GM21737 (cell line): ENCODE measurements around the gene CAPN10.

ENCODE experiments used
- ATAC-seq: cut with Tn5 transposase; IDR thresholded peaks from one replicate; pipeline ENCODE4 v1.9.1; 2021; ENCODE audit warnings: mild to moderate bottlenecking, moderate library complexity; ENCODE audit not compliant: unreplicated experiment

Gene CAPN10

DNA sequence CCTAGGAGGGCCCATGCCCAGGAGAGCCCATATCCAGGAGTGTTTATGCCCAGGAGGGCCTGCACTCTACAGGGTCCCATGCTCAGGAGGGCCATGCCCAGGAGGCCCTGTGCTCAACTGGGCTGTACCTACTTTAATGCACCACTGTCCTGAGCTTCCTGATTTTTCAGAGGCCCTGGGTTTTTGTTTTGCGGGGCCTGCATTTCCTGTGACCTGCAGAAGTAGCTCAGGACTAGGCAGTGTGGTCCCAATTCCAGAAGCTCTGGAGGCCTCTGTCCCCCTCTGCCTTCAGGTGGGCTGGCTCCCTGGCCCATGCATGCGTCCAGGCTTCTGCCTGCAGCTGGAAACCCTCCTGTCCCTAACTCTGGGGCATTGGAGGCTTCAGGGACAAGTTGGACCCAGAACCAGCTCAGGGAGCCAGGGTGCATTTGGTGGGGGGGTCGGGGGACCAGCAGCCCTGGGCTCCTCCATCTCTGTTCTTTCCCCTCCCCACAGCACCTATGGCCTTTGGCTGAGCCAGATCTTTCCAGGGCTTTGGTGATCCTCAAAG lies 49.5 kb downstream of the CAPN10 start:
- ATAC-seq: no peak

DNA sequence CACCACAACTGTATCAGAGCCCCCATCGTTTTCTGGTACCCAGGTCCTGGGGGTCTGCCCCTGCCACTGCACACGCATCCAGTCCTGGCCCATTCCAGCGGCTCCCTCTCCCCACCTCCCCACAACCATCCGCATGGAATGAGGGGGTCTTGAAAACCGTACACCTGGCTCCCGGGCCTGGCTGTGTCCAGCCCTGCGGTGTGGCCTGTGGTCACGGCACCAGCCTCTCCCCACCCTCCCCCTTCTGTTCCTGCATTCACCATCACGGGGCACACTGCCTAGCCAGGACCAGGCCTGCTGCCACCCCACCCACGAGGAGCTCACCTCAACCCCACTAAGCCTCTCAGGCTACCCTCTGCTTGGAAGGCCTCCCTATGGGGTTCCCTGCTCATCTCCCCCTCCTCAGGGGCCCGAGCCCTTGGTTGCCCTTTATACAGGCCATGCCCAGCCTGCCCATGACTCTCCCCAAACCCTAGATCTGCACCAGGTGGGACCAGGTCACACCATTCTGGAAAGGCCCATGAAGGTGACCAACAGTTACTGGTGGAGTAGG lies 50.1 kb downstream of the CAPN10 start:
- no peak for ATAC-seq

DNA sequence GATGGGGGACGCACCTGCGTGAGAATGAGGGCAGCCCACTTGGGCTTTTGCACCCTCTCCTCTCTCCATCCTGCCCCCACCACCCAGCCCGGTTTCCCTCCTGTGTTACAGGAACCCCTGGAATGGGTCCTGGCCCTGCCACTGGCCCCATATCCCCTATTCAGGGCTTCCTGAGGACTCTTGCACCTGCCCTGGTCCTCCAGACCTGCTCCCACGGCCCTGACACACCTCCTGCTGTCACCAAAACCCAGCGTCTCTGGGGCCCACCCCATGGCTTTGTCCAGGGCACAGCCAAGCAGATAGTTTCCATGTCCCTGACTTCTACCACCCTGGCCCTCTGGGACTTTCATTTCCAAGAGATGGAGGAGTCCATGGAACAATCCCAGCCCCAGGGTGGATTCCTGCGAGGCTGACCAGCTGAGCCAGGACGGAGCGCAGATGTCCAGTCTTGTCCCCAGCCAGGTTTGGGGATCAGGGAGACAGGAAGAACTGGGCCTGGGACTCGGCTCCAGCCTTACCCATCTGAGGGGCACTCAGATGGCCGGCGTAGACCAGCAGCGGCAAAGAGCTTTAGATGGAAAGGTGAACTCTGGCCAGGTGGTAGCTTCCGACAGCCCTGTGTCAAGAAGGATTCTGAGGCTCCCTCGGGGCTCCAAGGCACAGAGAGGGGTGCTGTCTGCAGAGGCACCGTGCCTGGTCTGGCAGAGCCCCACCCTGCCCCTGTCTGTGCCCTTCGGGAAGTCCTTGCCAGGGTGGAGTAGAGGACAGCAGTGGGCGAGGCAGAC lies 50.8 kb downstream of the CAPN10 start:
- ATAC-seq: no peak

DNA sequence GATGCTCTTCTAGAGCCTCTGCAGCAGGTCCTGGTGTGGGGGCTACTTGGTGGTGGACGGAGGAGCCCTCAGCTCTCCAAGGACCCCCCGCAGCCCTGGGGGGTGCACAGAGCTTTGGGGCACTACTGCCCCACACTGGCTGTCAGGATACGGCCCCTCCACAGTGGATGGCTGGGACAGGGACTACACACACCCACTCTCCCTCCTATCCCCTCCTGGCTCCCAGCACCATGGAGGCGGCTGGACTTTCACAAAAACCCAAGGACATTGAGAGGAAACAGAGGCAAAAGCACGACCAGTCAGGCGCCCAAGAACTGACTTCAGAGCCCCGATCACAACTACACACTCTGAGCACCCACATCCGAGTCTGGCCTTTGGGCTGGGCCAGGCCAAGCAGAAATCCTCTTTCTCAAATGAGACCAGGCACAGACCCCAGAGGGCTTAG lies 51.4 kb downstream of the CAPN10 start:
- no peak for ATAC-seq

DNA sequence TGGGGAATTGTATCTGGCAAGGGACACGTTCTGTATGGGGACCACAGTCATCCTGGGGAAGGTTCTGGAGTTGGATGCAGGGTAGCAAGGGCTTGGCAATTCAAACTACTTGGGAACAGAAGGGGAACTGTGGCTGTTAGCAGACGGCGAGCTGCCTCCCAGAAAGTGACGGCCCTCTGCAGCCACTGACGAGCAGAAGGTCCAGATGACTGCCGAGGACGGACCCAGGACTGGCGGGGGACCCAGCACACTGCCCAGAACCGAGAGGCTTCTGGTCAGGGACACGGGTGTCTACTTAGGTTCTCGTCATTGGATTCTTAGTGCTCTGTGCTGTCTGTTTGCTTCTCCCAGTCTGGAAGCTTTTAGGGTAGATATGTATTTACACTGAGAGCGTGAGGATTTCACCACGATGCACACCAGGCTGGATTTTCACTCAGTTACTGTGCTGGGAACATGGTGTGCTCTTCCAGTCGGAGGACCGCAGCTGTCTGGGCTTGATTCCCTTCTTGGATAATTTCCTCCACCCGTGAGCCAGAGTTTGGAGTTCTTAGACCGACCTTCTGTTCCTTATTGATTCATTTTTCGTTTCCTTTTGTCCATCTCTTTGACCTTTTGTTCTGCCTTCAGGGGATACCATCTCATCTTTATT lies 52.1 kb downstream of the CAPN10 start:
- no peak for ATAC-seq

DNA sequence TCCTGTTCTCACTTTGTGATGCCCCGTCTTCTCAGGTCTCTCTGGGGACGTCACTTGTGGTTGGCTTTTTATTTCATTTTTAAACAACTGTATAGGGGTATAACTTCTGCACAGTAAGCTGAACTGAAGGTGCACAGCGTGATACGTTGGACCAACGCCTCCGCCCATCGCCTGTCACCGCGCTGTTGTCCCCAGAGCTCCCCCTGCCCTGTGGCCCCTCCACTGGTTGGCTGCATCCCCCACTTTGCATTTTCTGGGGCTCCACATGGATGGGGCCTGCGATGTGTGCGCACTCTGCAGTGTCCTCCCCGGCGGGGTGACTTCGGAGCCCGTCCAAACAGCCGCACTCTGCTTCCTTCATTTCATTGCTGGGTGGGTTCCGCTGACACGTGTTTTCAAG lies 53.0 kb downstream of the CAPN10 start:
- no peak for ATAC-seq

DNA sequence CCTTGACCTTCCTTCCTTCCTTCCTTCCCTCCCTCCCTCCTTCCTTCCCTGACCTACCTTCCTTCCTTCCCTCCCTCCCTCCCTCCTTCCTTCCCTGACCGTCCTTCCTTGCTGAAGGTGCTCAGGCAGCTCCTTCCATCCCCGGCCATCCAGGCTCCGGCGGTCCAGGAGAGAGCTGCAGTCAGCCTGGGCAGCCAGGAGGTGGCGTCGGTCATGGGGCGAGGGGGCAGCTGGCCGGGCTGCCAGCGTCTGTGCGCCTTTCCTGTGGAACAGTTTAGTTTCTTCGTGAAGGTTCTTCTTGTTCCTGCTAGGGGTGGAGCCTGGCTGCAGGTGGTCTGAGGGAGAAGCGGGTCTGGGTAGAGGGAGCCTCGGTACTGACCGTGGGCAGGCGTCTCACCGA lies 54.4 kb downstream of the CAPN10 start:
- ATAC-seq: no peak

DNA sequence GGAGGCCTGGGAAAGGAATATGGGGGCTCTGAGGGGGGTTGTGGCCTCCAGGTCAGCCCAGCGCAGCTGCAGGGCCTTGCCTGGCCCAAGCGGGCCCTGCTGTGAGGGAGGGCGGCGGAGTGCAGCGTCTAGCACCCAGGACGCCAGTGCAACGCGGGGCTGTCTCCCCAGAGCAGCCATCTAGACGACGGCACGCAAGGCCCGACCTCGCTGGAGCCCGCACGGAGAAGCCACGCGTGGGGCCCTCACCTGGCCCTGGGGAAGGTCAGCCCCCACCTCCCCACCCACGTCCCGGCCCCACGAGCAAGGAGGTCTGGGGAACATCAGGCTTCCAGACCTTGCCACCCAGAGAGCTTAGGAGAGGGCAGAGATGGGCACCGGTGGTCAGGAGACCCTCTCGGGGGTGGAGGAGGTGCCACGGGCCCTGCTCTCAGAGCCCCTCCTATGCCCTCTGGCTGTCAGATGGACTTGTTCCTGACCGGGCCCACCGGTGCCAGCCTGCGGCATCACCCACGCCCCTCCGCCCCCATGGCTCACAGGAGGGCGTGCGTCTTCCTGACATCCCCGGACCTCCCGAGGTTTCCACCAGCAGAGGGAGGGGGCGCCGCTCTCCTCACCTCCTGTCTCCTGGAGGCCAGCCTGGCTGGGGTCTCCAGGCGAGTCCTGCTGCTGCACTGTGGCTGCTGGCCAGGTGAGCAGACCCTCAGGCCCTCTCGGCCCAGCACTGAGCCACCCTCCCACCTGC lies 55.7 kb downstream of the CAPN10 start:
- no peak for ATAC-seq

DNA sequence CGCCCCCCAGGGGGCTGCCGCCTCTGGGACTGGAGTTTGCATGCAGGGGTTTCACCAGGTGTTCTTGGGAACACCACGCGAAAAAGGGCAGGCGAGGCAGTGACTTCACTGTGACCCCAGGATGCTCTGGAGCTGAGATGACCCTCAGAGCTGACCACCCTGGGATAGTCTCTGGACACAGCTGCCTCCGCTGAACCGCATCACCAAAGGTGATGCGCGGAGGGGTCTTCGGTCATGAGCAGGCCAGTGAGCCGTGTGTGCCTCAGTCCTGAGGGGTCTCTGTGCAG lies 56.2 kb downstream of the CAPN10 start:
- ATAC-seq: no peak

DNA sequence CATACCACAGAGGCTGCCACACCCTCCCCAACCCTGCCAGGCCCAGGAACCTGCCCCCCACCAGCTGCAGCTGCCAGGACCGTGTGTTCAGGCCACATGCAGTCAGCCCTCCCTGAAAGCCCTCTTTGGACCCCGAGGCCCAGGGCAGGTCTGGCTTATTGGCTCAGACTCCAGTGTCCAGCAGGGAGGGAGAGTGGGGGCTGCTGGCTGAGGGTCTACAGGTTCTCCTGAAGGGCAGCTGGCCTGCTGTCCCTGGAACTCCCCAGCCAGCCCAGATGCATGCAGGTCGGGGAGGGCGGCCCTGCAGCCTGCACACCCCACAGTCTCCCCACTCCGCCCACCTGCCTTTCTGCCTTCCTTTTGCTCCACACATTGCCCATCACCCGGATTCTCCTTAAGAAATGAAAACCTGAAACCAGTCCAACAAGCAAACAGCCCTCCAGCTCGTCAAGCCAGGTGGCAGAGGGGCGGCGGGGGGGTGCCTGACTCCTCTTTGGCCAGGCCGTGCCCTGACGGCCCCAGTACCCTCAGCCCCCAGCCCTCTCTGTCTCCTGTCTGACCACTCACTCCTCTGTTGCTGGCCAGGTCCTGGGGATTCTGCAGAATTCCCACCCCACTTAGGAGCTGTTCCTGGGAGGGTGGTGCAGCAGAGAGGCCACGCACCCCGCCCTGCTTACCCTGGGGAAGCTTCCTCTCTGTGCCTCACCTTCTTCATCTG lies 56.7 kb downstream of the CAPN10 start:
- no peak for ATAC-seq

DNA sequence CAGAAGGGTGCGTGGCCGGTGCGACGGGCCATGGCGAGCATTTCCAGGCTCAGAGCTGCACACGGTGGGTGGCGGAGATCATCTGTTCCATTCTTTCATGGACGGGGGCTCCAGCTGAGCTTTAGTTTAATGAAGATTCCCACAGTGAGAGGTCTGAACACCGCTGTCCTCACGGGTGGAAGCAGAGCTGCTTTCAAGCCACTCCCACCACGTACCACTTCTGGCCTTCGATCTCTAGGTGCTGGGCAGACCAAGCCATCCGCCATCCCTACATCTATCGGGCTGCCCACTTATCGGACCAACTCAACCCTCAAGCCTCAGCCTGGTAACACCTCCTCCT lies 57.2 kb downstream of the CAPN10 start:
- no peak for ATAC-seq

DNA sequence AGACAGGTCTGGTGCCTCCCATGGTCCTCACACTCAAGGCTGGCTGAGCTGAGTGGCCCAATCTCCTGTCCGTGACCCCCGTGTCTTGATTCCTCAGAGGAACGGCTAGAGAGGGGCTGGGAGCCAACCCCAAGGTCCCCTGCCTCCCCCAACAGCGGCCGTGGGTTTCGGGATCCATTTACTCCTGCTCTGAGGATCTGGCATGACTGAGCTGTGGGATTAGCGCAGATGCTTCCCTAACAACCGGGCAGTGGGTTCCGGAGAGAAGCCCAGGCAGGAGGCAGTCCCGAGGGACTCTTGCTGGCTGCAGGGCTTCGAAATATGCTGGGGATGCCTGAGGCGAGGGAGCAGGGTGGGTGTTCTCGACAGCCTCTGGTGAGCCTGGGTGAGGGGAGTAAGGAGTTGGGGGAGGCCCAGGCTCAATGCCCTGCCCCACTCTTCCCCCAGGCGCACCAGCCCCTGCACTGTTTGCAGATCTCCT lies 57.7 kb downstream of the CAPN10 start:
- ATAC-seq: no peak

DNA sequence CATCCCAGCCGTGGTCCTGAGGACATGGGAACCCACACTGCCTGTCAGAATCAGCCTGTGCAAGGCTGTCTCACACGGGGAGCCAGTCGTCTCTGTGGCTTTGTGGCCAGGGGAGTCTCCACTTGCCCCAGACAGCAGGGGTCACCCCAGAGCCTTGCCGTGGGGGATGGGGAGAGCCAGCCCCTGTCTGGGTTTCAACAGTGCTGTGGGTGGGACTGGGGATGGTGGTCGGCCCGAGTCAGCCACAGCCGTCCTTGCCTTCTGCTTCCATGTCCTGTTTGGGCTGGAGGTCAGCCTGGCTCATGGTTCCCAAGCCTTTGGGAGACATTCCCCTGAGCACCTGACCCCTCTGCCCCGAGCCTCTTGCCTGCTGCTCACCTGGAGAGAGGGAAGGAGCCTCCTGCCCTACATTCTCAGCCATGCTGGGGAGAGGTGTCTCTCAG lies 58.3 kb downstream of the CAPN10 start:
- no peak for ATAC-seq

DNA sequence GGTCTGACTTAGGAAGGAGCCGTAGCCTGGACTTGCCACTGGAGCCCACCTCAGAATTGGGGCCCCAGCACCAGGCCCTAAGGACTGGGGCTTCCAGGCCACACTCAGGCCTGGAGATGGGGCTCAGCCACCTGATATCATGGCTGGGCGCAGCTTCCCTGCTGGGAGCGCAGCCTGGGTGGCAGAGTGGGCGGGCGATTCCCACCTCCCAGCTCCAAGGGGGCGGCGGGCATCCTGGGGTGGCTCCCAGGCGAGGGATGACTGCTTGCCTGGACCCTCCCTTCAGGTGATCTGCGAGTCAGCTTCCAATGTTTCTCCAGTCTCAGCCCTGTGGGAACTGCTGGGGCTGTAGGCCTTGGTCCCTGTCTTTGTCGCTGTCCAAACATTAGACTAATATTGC lies 58.8 kb downstream of the CAPN10 start:
- ATAC-seq: no peak

DNA sequence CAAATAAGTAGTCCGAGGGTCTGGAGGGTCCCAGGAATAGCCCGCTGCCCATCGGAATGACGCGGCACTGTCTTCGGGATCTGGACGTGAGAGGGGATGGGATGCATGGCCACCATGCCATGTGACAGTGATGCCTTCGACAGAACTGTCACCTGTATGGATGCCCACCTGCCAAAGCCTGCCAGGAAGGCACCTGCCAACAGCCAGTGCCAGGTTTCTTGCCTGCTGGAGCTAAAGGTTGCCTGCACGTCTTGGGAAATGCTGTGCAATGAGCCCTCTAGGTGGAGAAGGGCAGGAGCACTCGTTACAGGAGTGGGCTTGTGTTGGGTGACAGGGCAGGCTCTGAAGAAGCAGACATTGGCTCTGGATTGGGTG lies 59.3 kb downstream of the CAPN10 start:
- no peak for ATAC-seq

DNA sequence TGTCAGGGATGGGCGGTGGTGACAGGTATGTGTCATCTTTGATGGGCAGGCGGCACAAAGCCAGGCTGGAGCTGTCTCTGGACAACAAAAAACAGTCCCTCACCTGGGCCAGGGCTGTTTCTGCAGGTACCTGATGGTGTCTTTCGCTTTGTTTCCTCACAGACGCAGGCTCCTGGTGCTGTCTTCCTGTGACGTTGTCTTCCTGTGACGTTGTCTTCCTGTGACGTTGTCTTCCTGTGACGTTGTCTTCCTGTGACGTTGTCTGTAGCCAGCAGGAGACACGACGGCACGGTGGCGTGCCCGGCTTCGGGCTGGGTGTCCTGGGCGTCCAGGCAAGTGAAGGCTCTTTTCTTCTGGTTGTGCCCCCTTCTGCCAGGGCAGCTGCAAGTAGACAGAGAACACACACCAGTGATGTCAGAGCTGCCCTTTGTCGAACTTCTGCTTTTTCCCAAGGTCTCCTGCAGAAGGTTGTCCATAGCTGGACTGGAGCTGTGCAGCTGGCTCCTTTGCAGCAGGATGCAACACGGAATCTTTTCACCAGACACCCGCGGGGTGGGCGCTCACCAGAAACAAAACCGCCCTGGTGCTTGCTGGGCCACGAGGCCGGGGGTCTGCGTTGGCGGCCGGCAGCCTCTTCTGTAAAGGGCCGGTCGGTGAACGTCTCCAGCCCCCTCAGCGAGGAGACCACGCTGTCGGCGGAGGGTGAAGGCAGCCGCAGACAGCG lies 59.8 kb downstream of the CAPN10 start:
- ATAC-seq: no peak

DNA sequence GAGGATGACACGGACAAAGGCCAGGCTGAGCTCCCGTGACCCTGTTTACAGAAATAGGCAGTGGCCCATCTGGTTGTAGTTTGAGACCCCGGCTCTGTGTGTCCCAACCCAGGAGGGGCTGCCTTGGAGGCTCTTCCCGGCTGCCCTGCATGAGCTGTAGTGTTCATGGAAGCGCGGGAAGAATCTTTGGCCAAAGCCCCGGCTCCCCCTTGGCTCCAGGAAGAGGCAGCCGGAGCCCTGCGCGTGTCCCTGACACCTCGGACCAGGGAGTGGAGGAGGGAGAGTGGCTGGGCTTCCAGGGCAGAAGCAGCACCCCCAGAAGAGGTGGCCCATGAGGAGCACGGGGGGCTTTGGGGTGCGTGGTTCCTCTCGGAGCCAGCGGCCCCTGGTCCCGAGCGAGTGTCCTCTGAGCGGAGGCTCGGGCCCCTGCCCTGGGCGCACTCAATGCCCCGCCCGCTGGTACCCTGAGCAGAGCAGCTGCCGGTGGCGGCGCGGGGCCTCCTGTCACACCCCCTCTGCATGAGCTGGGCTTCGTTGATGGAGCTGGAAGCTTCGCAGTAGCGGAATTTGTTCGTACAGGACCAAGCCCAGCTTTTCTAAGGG lies 60.5 kb downstream of the CAPN10 start:
- no peak for ATAC-seq

DNA sequence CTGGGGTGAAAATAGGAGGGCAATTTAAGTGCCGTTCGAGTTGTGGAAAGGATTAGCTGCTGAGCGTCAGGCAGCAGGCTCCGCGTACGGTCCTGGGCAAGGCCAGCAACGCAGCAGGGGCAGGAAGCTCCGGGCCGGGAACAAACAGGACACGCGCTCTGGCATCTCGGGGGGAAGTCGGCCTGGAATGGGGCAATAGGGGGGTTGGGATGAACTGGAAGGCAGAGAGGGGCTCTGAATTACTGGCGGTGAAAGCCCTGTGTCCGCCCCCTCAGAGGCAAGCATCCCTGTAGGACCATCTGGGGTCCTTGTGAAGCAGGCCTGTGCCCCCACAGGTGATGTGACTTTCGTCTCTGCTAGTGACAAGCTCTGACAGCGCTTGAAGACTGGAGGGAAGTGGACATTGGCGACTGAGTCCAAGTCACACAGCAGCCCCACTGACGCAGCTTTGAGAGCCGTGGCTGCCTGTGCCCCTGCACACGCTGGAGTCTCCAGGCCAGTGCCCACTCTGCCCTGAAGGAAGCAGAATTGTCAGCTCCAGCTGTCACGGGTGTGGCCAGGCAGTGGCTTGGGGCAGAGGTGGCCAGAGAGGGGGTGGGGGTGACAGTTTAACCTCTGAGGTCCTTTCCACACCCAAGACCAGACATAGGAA lies 61.1 kb downstream of the CAPN10 start:
- no peak for ATAC-seq

DNA sequence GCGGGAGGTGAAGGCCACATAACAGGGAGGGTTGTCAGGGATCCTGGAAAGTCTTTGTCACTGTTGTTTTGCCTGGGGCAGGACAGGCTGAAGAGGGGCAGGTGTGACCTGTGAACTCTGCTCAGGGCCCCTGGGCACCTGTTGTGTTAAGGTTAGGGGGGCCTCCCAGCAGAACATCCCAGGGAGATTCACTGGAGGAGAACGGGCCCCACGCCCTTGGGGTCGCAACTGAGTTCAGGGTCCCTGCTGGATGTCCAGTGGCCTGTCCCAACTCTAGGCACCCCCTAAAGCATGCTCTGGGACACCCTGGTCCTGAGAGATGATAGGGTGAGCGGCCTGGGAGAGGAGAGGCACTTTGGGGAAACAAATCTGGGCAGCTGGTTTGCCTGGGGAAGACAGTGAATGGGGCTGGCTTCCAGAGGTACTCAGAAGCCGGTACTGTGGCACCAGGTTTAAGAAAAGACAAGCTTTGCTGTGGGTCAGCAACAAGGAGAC lies 61.7 kb downstream of the CAPN10 start:
- ATAC-seq: no peak
